Spleen (tissue), 11 donors: Measurements from ENCODE around the gene SMIM5. TPM values are rescaled to one million over a fixed set of nuclear protein-coding genes. Genes with fewer than 3 reads are reported as not detected.

Experiments
- DNase-seq: peaks from one replicate; pipeline ENCODE4 v3.0.0-alpha.2; 2020
- H3K27ac ChIP-seq, 8 donors: fragments of 200-600 bp; sonication (generic) in 7 of 8; 1 replicate in 4 of 8; 2 replicates in 4 of 8; pipeline versions ENCODE4 v1.5.0 to v1.8.0; 2016 to 2021; ENCODE audit warnings: inconsistent platforms in 4 of 8, mild to moderate bottlenecking in 4 of 8, moderate library complexity in 1 of 8
- H3K27me3 ChIP-seq, 7 donors: fragments of 200-600 bp; sonication (generic) in 6 of 7; replicated peaks in 1 of 7; 1 replicate in 4 of 7; 2 replicates in 3 of 7; pipeline versions ENCODE4 v1.5.0 to v1.8.0; 2016 to 2021; ENCODE audit warnings: inconsistent platforms in 3 of 7, mild to moderate bottlenecking in 1 of 7
- H3K36me3 ChIP-seq, 6 donors: fragments of 200-600 bp; sonication (generic) in 5 of 6; 1 replicate in 4 of 6; 2 replicates in 2 of 6; pipeline versions ENCODE4 v1.5.0 to v1.8.0; 2016 to 2021; ENCODE audit warnings: inconsistent platforms in 2 of 6
- H3K4me1 ChIP-seq, 6 donors: fragments of 200-600 bp; sonication (generic) in 5 of 6; 1 replicate in 3 of 6; 2 replicates in 3 of 6; pipeline versions ENCODE4 v1.5.0 to v1.8.0; 2016 to 2021; ENCODE audit warnings: inconsistent platforms in 3 of 6
- H3K4me3 ChIP-seq, 8 donors: fragments of 200-600 bp; sonication (generic) in 7 of 8; 1 replicate in 4 of 8; 2 replicates in 4 of 8; pipeline versions ENCODE4 v1.5.0 to v1.8.0; 2016 to 2021; ENCODE audit warnings: inconsistent platforms in 4 of 8, mild to moderate bottlenecking in 4 of 8, moderate library complexity in 2 of 8
- H3K9me3 ChIP-seq, 8 donors: fragments of 200-600 bp; sonication (generic) in 7 of 8; 1 replicate in 4 of 8; 2 replicates in 4 of 8; pipeline versions ENCODE4 v1.5.0 to v1.8.0; 2016 to 2021; ENCODE audit warnings: inconsistent platforms in 4 of 8
- CTCF ChIP-seq, 11 experiments: fragments of 200-600 bp in 7 of 11; fragments of 450-650 bp in 4 of 11; sonication (generic) in 4 of 11; IDR thresholded peaks in 8 of 11; conservative IDR thresholded peaks in 3 of 11; 1 replicate in 7 of 11; 2 replicates in 4 of 11; pipeline versions ENCODE4 v1.4.0 to v1.8.0; 2016 to 2021; ENCODE audit warnings: antibody characterized with exemption in 11 of 11, inconsistent platforms in 4 of 11, mild to moderate bottlenecking in 1 of 11
- POLR2A ChIP-seq, 3 donors: fragments of 450-650 bp; IDR thresholded peaks; one replicate each; pipeline ENCODE4 v1.5.1; 2017; ENCODE audit warnings: antibody characterized with exemption in 3 of 3, mild to moderate bottlenecking in 1 of 3
- POLR2AphosphoS5 ChIP-seq, 3 donors: sonication (generic); formaldehyde crosslinking; IDR thresholded peaks; one replicate each; pipeline ENCODE4 v1.5.1; 2017; ENCODE audit warnings: antibody characterized with exemption in 3 of 3
- WGBS, 5 donors: extraction: QIAGEN DNeasy Blood & Tissue Kit in 3 of 5; methylation state at CpG; one replicate each; pipeline versions ENCODE4 v1.1.5 to v1.1.7; 2013 to 2018; 5-methylcytosine and 5-hydroxymethylcytosine counted together
- intact Hi-C: fragments of 100-400 bp; cut with DNase I; formaldehyde crosslinking; loops from one replicate; pipeline ENCODE4 v1.15.0; 2023; ENCODE audit warnings: low total_unique reads
- polyA plus RNA-seq, 3 donors: library from polyadenylated mRNA; stranded (reverse); fragments of 200-250 nt; gene quantifications; one replicate each; pipeline ENCODE4 v1.2.1, GENCODE V29; 2013
- total RNA-seq, 7 donors: library from RNA; depleted of rRNA in 3 of 7; stranded (reverse); fragments of >200 nt in 3 of 7; fragmentation: NEBNext Ultra II Directional in 4 of 7; extraction: Animal tissue kit (Norgen Biotek cat#: 25700) in 4 of 7; gene quantifications; one replicate each; pipeline versions ENCODE4 v1.1.0 to v1.2.1, GENCODE V29; 2016 to 2021
- donor health status: healthy with polysubstance abuse.
- donor health status: DM: no; HTN: no; CAD: no; lungs with moderate emphysema.
- donor health status: DM: no; HTN: no; CAD: no.
- donor health status: Bipolar disorder and iron deficiency.
- donor health status: healthy.
- donor health status: DM: no; HTN: no; CAD: no.
- donor health status: DM: yes; HTN: yes; CAD: no.

The SMIM5 gene
- total and polyA plus RNA-seq, 10 donors: 2.1 to 5.1 (median 3.7) TPM

- Histone ChIP-seq H3K4me1 (peaks cover 18 to 78% (median 50%) of the 10 kb centered on the region in 6 donors), H3K9me3 (no peaks in the 10 kb centered on the region), H3K27ac (no peak overlapping the region), H3K4me3 (no peak overlapping the region), H3K27me3 (no peaks in the 10 kb centered on the region), H3K36me3 (peaks cover 0 to 81% (median 64%) of the 10 kb centered on the region in 6 donors)
- 95 to 98% (median 96%) methylated on average over 5 of the region's 5 CpGs for WGBS, 5 donors
- intact Hi-C loops: no loop called here
- TF ChIP-seq POLR2AphosphoS5 (IDR thresholded peaks at IDR 0.05): no peak
- no peak for TF ChIP-seq POLR2A (IDR thresholded peaks at IDR 0.05)
- TF ChIP-seq CTCF (IDR thresholded peaks at IDR 0.05 in 8 of 11, conservative IDR thresholded peaks at IDR 0.05 in 3 of 11): no peak
- DNase-seq: peak; percentile 36
Observed at GRCh38 chr17:75672011-75672410, 38.8 kb downstream of the SMIM5 start.

GRCh38 chr17:75673487-75673886 is 40.3 kb downstream of the SMIM5 start:
- no peaks in the 10 kb centered on the region for H3K9me3 ChIP-seq
- no peak overlapping the region for H3K27ac ChIP-seq
- intact Hi-C loops: no loop called here
- H3K36me3 ChIP-seq: peaks cover 0 to 92% (median 62%) of the 10 kb centered on the region in 6 donors
- no peak overlapping the region for H3K4me3 ChIP-seq
- no peak for DNase-seq
- TF ChIP-seq CTCF (IDR thresholded peaks at IDR 0.05 in 8 of 11, conservative IDR thresholded peaks at IDR 0.05 in 3 of 11) (no peak), POLR2AphosphoS5 (IDR thresholded peaks at IDR 0.05) (no peak), POLR2A (IDR thresholded peaks at IDR 0.05) (no peak)
- no peaks in the 10 kb centered on the region for H3K27me3 ChIP-seq
- peaks cover 10 to 82% (median 41%) of the 10 kb centered on the region in 6 donors for H3K4me1 ChIP-seq
- WGBS, 5 donors: 86 to 96% (median 91%) methylated on average over 4 of the region's 4 CpGs

- Histone ChIP-seq H3K9me3 (no peaks in the 10 kb centered on the region), H3K4me1 (peaks cover 4 to 79% (median 36%) of the 10 kb centered on the region in 6 donors), H3K27ac (peak overlapping the region in 1 of 8 donors; percentile 77), H3K36me3 (peaks cover 0 to 92% (median 52%) of the 10 kb centered on the region in 6 donors), H3K4me3 (no peak overlapping the region), H3K27me3 (no peaks in the 10 kb centered on the region)
- 68 to 83% (median 72%) methylated on average over 3 of the region's 3 CpGs for WGBS, 5 donors
- TF ChIP-seq CTCF (IDR thresholded peaks at IDR 0.05 in 8 of 11, conservative IDR thresholded peaks at IDR 0.05 in 3 of 11) (no peak), POLR2AphosphoS5 (IDR thresholded peaks at IDR 0.05) (no peak), POLR2A (IDR thresholded peaks at IDR 0.05) (no peak)
- intact Hi-C loops: no loop called here
- DNase-seq: no peak
Observed at GRCh38 chr17:75676461-75676860, 43.2 kb downstream of the SMIM5 start.

GRCh38 chr17:75679706-75680211 is 46.5 kb downstream of the SMIM5 start:
- Histone ChIP-seq H3K27ac (peak overlapping the region in 7 of 8 donors; percentile 51 to 79 (median 71)), H3K27me3 (no peaks in the 10 kb centered on the region), H3K36me3 (peaks cover 0 to 76% (median 27%) of the 10 kb centered on the region in 6 donors), H3K4me3 (no peak overlapping the region), H3K9me3 (no peaks in the 10 kb centered on the region), H3K4me1 (peaks cover 8 to 87% (median 49%) of the 10 kb centered on the region in 6 donors)
- TF ChIP-seq POLR2AphosphoS5 (IDR thresholded peaks at IDR 0.05) (peak in 2 of 3 donors; percentile 74 to 81), POLR2A (IDR thresholded peaks at IDR 0.05) (no peak), CTCF (IDR thresholded peaks at IDR 0.05 in 8 of 11, conservative IDR thresholded peaks at IDR 0.05 in 3 of 11) (peak in 8 of 11 experiments; percentile 12 to 69 (median 38))
- DNase-seq: peak; percentile 75
- WGBS, 5 donors: 69 to 85% (median 73%) methylated on average over 11 of the region's 11 CpGs
- intact Hi-C loops: loop anchor here (2.0 kb wide), 1 partner anchor 69 kb away; no protein-coding TSS in a partner anchor
